Activated CD4-positive, alpha-beta T cell treated with anti-CD3 and anti-CD28 coated beads, Interleukin-2, Interleukin-6, amounts not matched to agents 100 ng/mL and 50 ng/mL, durations not matched to agents 16 hours and 8 hours (primary cell): ENCODE measurements around the gene TRIM69.
"Not testable (repeated sequence)": the region's sequence is repeated elsewhere in the genome, so short reads cannot be mapped to it uniquely, and the experiment has no call there.

Experiments
- DNase-seq: peaks from one replicate; pipeline ENCODE4 v3.0.0-alpha.2; 2020

Gene TRIM69

DNA sequence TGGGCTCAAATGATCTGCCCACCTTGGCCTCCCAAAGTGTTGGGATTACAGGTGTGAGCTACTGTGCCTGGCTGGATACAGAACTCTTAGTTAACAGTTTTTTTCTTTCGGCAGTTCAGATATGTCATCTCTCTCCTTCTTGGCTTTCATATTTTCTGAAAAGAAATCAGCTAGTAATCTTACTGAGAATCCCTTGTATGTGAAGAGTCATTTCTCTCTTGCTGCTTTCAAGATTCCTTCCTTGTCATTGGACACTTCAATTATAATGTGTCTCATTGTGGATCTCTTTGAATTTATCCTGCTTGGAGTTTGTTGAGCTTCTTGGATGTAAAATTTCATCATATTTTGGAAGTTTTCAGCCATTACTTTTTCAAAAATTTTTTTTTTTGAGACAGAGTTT lies 17.0 kb downstream of the TRIM69 start:
- DNase-seq = no peak

DNA sequence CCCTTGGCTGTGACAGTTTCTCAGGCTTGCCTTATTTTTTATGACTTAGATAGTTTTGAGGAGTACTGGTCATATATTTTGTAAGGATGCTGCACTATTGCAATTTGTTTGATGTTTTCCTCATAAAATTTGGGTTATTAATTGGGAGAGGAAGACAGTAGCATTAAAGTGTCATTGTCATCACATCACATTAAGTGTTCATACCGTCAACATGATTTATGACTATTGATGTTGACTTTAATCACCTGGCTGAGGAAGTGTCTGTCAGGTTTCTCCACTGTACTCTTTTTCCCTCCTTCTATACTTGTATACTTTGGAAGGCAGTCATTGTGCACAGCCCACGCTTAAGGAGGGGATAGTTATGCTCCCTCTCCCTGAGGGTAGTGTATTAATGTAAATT lies 26.9 kb downstream of the TRIM69 start:
- DNase-seq = no peak

DNA sequence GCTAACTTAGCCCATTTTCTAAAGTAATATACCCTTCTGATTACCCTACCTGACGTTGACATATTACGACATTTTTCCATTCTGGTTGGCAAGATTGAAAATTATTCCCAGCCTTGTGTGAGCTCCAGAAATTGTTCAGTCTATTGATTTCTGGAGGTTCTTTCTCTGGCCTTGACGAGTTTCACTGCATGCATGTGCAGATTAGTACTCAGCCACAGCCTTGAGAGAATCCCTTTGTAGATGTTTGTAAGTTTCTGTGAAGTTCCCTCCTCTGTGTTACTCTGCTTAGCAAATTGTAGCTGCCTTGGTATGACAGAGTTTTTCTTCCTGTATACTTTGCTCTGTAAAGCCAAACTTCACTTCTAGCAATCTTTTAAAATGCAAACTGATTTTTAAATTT lies 27.5 kb downstream of the TRIM69 start:
- DNase-seq = no peak

GRCh38 chr15:44765036-44765435 lies 28.7 kb downstream of the TRIM69 start:
- no peak for DNase-seq

GRCh38 chr15:44769521-44769920 lies 33.2 kb downstream of the TRIM69 start:
- no peak for DNase-seq

DNA sequence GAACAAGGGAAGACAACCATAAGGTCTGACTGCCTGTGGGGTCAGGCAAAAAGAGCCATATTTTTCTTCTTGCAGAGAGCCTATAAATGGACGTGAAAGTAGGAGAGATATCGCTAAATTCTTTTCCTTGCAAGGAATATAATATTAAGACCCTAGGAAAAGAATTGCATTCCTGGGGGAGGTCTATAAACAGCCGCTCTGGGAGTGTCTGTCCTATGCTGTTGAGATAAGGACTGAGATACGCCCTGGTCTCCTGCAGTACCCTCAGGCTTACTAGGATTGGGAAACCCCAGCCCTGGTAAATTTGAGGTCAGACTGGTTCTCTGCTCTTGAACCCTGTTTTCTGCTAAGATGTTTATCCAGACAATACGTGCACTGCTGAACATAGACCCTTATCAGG lies 34.4 kb downstream of the TRIM69 start:
- not testable (repeated sequence) for DNase-seq

DNA sequence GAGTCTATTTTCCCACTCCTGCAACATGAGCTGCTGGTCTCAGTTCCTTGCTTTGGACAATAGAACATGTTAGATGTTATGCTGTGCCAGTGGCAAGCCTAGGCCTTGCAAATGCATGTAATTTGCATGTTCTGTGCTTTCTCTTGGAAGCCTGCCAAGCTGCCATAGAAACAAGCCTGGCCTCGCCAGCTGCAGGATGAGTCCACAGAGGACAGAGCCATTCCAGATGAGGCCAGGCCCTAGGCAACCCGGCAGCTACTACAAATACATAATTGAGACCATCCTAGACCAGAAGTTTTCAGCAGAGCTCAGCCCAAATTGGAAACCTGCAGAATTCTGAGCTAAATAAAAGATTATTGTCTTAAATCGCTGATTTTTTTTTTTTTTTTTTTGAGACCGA lies 39.6 kb downstream of the TRIM69 start:
- DNase-seq = no peak

DNA sequence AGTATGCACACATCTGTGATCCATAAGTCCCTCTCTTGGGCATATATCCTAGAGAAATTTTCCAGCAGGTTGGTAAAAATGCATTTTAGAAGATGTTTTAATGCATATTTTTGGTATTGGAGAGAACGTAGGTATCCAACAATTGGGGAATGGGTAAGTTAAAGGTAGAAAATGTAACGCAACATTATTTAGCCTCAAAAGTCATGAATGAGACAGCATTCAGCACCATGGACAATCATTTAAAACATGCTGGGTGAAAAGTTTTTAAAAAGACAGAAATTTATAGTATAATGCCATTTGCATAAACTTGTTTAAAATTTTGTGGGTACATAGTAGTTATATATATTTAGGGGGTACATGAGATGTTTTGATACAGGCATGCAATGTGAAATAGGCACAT lies 43.4 kb downstream of the TRIM69 start:
- no peak for DNase-seq

DNA sequence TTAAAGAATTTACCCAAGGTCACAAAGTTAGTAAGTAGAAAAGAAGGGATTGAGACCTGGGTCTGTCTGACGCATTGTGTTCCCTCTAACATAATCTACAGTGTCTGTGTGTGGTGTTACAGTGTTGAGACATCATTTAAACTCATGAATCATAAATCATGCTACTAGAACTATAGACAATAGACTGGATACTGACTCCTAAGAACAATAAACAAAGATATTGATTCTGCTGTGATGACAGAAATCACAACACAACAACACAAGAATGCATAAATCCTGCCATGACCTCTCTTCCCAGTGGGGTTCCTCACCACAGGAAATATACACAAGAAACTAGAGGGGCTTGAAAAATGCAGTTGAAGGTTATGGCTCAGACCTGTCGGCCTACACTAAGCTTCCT lies 44.3 kb downstream of the TRIM69 start:
- DNase-seq = no peak

DNA sequence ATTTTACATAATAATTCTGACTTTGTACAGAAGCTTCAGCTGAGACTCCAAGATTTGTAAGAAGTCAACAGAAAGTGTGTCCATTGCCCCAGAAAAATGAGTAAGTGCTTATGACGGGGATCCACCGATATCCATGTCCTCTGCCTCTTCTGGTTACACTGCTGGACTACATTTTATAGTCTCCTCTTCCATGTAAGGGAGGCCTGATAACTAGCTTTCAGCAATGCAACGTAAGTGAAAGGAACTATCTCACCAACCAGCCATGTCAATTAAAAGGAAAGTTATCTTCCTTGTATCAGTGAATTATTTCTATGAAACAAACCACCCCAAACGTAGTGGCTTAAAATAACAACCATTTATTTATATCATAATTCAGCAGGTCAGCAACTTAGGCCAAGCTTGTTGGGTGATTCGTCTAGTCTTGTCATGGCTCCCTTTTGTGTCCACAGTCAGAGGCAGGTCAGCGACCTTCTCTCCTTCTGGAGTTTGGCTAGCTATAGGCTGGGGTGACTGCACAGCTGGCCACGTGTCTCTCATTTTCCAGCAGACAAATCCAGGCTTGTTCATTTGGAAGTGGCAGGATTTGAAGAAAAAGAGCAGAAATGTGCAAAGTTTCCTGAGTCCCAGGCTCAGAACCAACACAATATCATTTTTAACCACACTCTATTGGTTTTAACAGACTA lies 44.9 kb downstream of the TRIM69 start:
- DNase-seq = no peak

GRCh38 chr15:44782516-44782915 lies 46.2 kb downstream of the TRIM69 start:
- no peak for DNase-seq

GRCh38 chr15:44784918-44785274 lies 48.6 kb downstream of the TRIM69 start:
- DNase-seq = not testable (repeated sequence)

GRCh38 chr15:44788748-44789147 lies 52.4 kb downstream of the TRIM69 start:
- peak; percentile 61 for DNase-seq

DNA sequence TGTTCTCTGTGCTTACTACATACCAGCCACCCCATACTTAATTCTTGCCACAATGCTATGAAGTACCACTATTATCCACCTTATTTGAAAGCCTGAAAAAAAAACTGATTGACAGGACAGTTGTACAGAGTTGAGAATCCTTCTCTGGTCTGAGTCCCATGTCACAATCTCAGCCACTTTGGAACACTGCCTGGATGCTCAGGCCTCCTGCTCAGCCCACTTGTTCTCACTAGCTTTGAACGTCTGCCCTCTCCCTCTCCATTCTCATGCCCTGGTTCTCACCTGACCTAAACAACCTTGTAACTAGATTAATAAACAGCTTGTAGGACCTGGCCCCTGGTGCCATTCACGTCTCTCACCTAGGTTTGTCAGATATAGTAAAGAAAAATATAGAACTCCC lies 53.9 kb downstream of the TRIM69 start:
- DNase-seq = no peak

- DNase-seq = no peak
Measured at GRCh38 chr15:44790656-44791055, 54.3 kb downstream of the TRIM69 start.

GRCh38 chr15:44792715-44793114 lies 56.4 kb downstream of the TRIM69 start:
- no peak for DNase-seq

GRCh38 chr15:44794072-44794471 lies 57.7 kb downstream of the TRIM69 start:
- no peak for DNase-seq

DNA sequence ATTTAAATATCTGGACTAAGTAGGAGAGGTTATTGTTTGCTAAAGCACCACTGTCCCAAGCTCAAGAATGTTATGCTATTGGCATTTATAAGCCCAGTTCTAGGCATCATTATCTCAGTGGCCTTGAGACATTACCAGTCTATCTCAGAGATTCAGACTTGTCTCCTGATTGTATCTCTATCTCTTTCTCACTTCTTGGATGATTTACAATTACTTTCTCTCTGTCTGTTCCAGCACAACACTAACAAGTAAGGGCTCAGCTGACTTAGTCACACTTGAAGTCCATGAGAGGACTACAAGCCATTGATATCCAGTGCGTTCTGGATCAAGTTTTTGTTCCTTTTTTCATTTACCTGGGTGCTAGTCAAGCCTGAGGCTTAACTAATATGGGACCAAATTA lies 60.2 kb downstream of the TRIM69 start:
- no peak for DNase-seq

- no peak for DNase-seq
Measured at GRCh38 chr15:44798826-44799225, 62.5 kb downstream of the TRIM69 start.

GRCh38 chr15:44801364-44801763 lies 65.0 kb downstream of the TRIM69 start:
- DNase-seq = no peak

DNA sequence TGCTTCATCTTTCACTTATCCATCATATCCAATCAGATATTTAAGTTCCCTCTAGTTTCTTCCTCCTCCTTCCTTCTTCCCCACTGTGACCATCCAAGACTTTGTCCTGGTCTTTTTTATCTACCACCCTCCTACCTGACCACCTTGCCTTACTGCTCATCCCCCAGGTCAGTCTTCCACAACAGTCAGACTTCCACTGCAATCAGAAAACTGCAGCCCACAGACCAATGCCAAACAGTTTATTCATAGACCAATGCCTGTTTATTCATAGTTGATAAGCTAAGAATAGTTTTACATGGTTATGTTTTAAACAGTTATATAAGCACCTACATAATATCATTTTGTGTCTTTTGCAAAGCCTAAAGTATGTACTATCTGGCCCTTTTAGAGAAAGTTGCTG lies 65.5 kb downstream of the TRIM69 start:
- no peak for DNase-seq

GRCh38 chr15:44802336-44802735 lies 66.0 kb downstream of the TRIM69 start:
- DNase-seq = peak; percentile 23

GRCh38 chr15:44804298-44805046 lies 68.1 kb downstream of the TRIM69 start:
- DNase-seq = no peak

DNA sequence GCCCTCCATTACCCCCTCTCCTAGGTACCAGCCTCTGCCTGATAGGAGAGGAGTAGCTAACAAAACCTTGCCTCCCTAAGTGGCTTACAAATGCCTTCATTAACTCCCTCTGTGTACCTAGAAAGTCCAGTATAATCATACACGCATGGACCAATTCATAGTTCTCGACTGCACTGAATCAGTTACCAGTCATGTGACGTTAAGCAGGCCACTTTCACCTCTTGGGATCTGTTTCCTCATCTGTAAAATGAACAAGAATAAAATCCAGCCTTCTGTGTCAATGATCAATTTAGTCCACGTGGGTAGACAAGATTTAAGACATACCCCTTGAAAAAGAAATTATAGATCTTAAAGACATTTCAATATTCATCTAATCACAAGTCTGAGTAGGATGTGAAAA lies 72.2 kb downstream of the TRIM69 start:
- no peak for DNase-seq

DNA sequence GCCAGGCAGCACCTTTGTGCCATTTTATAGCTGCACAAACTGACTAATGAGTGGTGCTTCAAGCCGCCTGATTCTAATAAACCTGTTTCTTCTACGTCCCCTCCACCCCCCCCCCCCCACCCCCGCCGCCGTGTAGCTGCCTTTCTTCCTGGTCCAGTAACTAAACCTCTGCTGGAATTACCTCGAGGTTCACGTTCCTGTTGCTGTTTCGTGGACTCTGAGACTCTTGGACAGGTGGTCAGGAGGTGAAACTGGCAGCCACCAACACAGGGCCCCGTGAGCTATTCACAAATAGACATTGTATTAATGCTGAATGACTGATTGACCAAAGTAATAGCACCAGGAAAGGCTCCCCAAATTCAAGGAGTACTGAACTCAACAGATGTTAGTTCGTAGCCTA lies 73.9 kb downstream of the TRIM69 start:
- DNase-seq = no peak
